ENCODE measurements around the gene COPS2. TPM values are rescaled to one million over a fixed set of nuclear protein-coding genes. Genes with fewer than 3 reads are reported as not detected.

COPS2 gene
- total and polyA plus RNA-seq, 9 of the 15 experiments (the other 6 are each of a cell fraction or from before 2014, with no cell fraction given), result 66.4 to 154 (median 117) TPM

GRCh38 chr15:49093252-49094105, 61.9 kb downstream of the COPS2 start:
- Histone ChIP-seq H3K79me2 (ENCODE audit: control insufficient read depth, insufficient read depth, low read length) (no peaks in the 10 kb centered on the region), H3K9me1 (ENCODE audit: control insufficient read depth, insufficient read depth, low read length) (no peaks in the 10 kb centered on the region), H3K4me3 (no peak overlapping the region), H3K36me3 (ENCODE audit: control insufficient read depth, insufficient read depth, low read length) (0 out of 3 replicates have a peak, but pooled peaks cover 2% of the 10 kb centered on the region), H3K9me3 (replicated peaks; ENCODE audit: control insufficient read depth, insufficient read depth, low read depth, low read length) (no peaks in the 10 kb centered on the region), H3K27ac (ENCODE audit: extremely low read depth, low read depth, low read length) (no peak overlapping the region), H3K9ac (ENCODE audit: insufficient read depth in 1 of 2, low read depth in 2 of 2, low read length in 2 of 2) (no peak overlapping the region; a peak in 1 of 4 replicates), H3K4me2 (ENCODE audit: insufficient read depth, low read length) (no peak overlapping the region), H3K4me1 (replicated peaks in 1 of 2; ENCODE audit: control insufficient read depth in 2 of 2, insufficient read depth in 2 of 2, low read length in 2 of 2) (no peaks in the 10 kb centered on the region), H2AFZ (ENCODE audit: low read depth, low read length) (no peak overlapping the region), H3K27me3 (ENCODE audit: control insufficient read depth in 2 of 2, insufficient read depth in 2 of 2, low read length in 2 of 2) (no peaks in the 10 kb centered on the region), H4K20me1 (replicated peaks; ENCODE audit: control insufficient read depth, insufficient read depth, low read length) (no peaks in the 10 kb centered on the region)
- BruUV-seq (replicated peaks), result no TSS peak
- no peak for DNase-seq (ENCODE audit: extremely low read depth in 1 of 4, low spot score in 3 of 4)
- TF ChIP-seq ZNF449 (CRISPR knock-in tag; IDR thresholded peaks at IDR 0.05) (no peak), KAT8 (IDR thresholded peaks at IDR 0.05; ENCODE audit: low read depth) (no peak), TAF9B (IDR thresholded peaks at IDR 0.05; ENCODE audit: partially characterized antibody) (no peak), HDAC2 (IDR thresholded peaks at IDR 0.05) (no peak), MNT (conservative IDR thresholded peaks at IDR 0.05) (no peak), NR2C2 (CRISPR knock-in tag; IDR thresholded peaks at IDR 0.05) (no peak), NR2C2 (tag; IDR thresholded peaks at IDR 0.05) (no peak), CSDE1 (IDR thresholded peaks at IDR 0.05) (no peak), HLTF (IDR thresholded peaks at IDR 0.05) (no peak), CHCHD3 (CRISPR knock-in tag; IDR thresholded peaks at IDR 0.05) (no peak), ZNF12 (CRISPR knock-in tag; IDR thresholded peaks at IDR 0.05) (no peak), ZNF134 (CRISPR knock-in tag; conservative IDR thresholded peaks at IDR 0.05) (no peak), NKRF (IDR thresholded peaks at IDR 0.05; ENCODE audit: borderline replicate concordance) (no peak), ASH1L (IDR thresholded peaks at IDR 0.05; ENCODE audit: borderline replicate concordance, low read depth, partially characterized antibody) (no peak), PHTF2 (CRISPR knock-in tag; IDR thresholded peaks at IDR 0.05) (no peak), ZNF589 (CRISPR knock-in tag; IDR thresholded peaks at IDR 0.05; ENCODE audit: low read depth) (no peak), HIVEP1 (CRISPR knock-in tag; IDR thresholded peaks at IDR 0.05) (no peak)
- TF ChIP-seq, protein P1, sequence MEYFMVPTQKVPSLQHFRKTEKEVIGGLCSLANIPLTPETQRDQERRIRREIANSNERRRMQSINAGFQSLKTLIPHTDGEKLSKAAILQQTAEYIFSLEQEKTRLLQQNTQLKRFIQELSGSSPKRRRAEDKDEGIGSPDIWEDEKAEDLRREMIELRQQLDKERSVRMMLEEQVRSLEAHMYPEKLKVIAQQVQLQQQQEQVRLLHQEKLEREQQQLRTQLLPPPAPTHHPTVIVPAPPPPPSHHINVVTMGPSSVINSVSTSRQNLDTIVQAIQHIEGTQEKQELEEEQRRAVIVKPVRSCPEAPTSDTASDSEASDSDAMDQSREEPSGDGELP (CRISPR knock-in tag; IDR thresholded peaks at IDR 0.05; ENCODE audit: borderline replicate concordance), result no peak
- in situ Hi-C loops (cut with MboI) (no loop called here), intact Hi-C loops (cut with micrococcal nuclease) (no loop called here)
- 57% methylated on average over 4 of the region's 4 CpGs for WGBS (ENCODE audit: insufficient coverage, low coverage, missing lambda C conversion rate)
- no peak for ATAC-seq
- POLR2A ChIA-PET, result interaction anchor here (0.7 to 1.3 kb wide), 6 partner anchors 9 to 928 kb away, joined by 3 read pairs; no protein-coding TSS in a partner anchor
- CTCF ChIA-PET (ENCODE audit: low intra/inter-chr PET ratio), result no interaction called here
- no peak for FAIRE-seq
